GM23248 (cell line): ENCODE results near the gene DENND1C. TPM values are rescaled to one million over a fixed set of nuclear protein-coding genes. Genes with fewer than 3 reads are reported as not detected.

ENCODE experiments used
- DNase-seq: peaks from one replicate; pipeline ENCODE4 v3.0.0-alpha.2; 2015
- H2AFZ ChIP-seq: fragments of 200-600 bp; sonication (generic); 2 replicates; pipeline ENCODE4 v1.6.1; 2016; ENCODE audit warnings: antibody characterized with exemption
- H3F3A ChIP-seq: fragments of 200-600 bp; sonication (generic); 2 replicates; pipeline ENCODE4 v1.6.1; 2016; ENCODE audit warnings: mild to moderate bottlenecking, antibody characterized with exemption, mixed run types; ENCODE audit not compliant: insufficient read depth
- H3K27ac ChIP-seq: fragments of 200-600 bp; sonication (generic); 2 replicates; pipeline ENCODE4 v1.5.1; 2016; ENCODE audit warnings: mild to moderate bottlenecking
- H3K27me3 ChIP-seq: fragments of 200-600 bp; sonication (generic); replicated peaks from 2 replicates; pipeline ENCODE4 v1.6.1; 2016; ENCODE audit warnings: mild to moderate bottlenecking; ENCODE audit not compliant: insufficient read depth
- H3K36me3 ChIP-seq: fragments of 200-600 bp; sonication (generic); 2 replicates; pipeline ENCODE4 v1.6.1; 2016; ENCODE audit warnings: low read depth, mild to moderate bottlenecking
- H3K4me1 ChIP-seq: fragments of 200-600 bp; sonication (generic); 2 replicates; pipeline ENCODE4 v1.6.1; 2016; ENCODE audit warnings: mild to moderate bottlenecking; ENCODE audit not compliant: insufficient read depth
- H3K4me2 ChIP-seq: fragments of 200-600 bp; sonication (generic); one replicate; pipeline ENCODE4 v1.6.1; 2016; ENCODE audit warnings: mild to moderate bottlenecking; ENCODE audit not compliant: unreplicated experiment
- H3K4me3 ChIP-seq: fragments of 200-600 bp; sonication (generic); 2 replicates; pipeline ENCODE4 v1.5.1; 2016; ENCODE audit warnings: mild to moderate bottlenecking
- H3K79me2 ChIP-seq: fragments of 200-600 bp; sonication (generic); 2 replicates; pipeline ENCODE4 v1.6.1; 2016; ENCODE audit warnings: mild to moderate bottlenecking; ENCODE audit not compliant: insufficient read depth
- H3K9ac ChIP-seq: fragments of 200-600 bp; sonication (generic); 2 replicates; pipeline ENCODE4 v1.6.1; 2016; ENCODE audit warnings: mild to moderate bottlenecking
- H3K9me2 ChIP-seq: fragments of 200-600 bp; sonication (generic); 2 replicates; pipeline ENCODE4 v1.6.1; 2016; ENCODE audit warnings: mixed run types, mild to moderate bottlenecking, moderate library complexity; ENCODE audit not compliant: insufficient read depth
- H3K9me3 ChIP-seq: fragments of 200-600 bp; sonication (generic); one replicate; pipeline ENCODE4 v1.6.1; 2017; ENCODE audit warnings: low read depth
- H4K20me1 ChIP-seq: fragments of 200-600 bp; sonication (generic); 2 replicates; pipeline ENCODE4 v1.6.0; 2016; ENCODE audit not compliant: insufficient read depth
- EZH2 ChIP-seq: fragments of 200-600 bp; sonication (generic); IDR thresholded peaks from 2 replicates; pipeline ENCODE4 v1.6.1; 2018; ENCODE audit warnings: antibody characterized with exemption, mild to moderate bottlenecking; ENCODE audit not compliant: insufficient read depth, poor library complexity, severe bottlenecking
- EZH2phosphoT487 ChIP-seq: fragments of 200-600 bp; sonication (generic); IDR thresholded peaks from 2 replicates; pipeline ENCODE4 v1.6.1; 2018; ENCODE audit warnings: antibody characterized with exemption, moderate library complexity, mild to moderate bottlenecking, low read depth; ENCODE audit not compliant: insufficient read depth
- WGBS, 2 experiments: methylation state at CpG; one replicate each; pipeline ENCODE4 v1.1.6; 2015 to 2017; ENCODE audit warnings: low lambda C conversion rate in 2 of 2, low coverage in 1 of 2; ENCODE audit errors: missing lambda C conversion rate in 2 of 2; 5-methylcytosine and 5-hydroxymethylcytosine counted together
- in situ Hi-C: fragments of 300-500 bp; cut with MboI; formaldehyde crosslinking; loops from 2 replicates; pipeline ENCODE4 v1.15.0; 2020
- polyA plus RNA-seq: library from polyadenylated mRNA; unstranded; fragments of >200 nt; fragmentation: Nextera tagmentation; extraction: Ambion mirVana; gene quantifications from 2 replicates; pipeline ENCODE4 v1.2.1, GENCODE V29; 2016
- total RNA-seq: library from RNA; depleted of rRNA; stranded (reverse); fragments of >200 nt; shearing (Covaris generic); gene quantifications from 2 replicates; pipeline ENCODE4 v1.2.3, GENCODE V29; 2014; rRNA removed

DENND1C gene, protein sequence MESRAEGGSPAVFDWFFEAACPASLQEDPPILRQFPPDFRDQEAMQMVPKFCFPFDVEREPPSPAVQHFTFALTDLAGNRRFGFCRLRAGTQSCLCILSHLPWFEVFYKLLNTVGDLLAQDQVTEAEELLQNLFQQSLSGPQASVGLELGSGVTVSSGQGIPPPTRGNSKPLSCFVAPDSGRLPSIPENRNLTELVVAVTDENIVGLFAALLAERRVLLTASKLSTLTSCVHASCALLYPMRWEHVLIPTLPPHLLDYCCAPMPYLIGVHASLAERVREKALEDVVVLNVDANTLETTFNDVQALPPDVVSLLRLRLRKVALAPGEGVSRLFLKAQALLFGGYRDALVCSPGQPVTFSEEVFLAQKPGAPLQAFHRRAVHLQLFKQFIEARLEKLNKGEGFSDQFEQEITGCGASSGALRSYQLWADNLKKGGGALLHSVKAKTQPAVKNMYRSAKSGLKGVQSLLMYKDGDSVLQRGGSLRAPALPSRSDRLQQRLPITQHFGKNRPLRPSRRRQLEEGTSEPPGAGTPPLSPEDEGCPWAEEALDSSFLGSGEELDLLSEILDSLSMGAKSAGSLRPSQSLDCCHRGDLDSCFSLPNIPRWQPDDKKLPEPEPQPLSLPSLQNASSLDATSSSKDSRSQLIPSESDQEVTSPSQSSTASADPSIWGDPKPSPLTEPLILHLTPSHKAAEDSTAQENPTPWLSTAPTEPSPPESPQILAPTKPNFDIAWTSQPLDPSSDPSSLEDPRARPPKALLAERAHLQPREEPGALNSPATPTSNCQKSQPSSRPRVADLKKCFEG
- total RNA-seq = not detected in 2 replicates
- polyA plus RNA-seq = not detected in 2 replicates

DNA sequence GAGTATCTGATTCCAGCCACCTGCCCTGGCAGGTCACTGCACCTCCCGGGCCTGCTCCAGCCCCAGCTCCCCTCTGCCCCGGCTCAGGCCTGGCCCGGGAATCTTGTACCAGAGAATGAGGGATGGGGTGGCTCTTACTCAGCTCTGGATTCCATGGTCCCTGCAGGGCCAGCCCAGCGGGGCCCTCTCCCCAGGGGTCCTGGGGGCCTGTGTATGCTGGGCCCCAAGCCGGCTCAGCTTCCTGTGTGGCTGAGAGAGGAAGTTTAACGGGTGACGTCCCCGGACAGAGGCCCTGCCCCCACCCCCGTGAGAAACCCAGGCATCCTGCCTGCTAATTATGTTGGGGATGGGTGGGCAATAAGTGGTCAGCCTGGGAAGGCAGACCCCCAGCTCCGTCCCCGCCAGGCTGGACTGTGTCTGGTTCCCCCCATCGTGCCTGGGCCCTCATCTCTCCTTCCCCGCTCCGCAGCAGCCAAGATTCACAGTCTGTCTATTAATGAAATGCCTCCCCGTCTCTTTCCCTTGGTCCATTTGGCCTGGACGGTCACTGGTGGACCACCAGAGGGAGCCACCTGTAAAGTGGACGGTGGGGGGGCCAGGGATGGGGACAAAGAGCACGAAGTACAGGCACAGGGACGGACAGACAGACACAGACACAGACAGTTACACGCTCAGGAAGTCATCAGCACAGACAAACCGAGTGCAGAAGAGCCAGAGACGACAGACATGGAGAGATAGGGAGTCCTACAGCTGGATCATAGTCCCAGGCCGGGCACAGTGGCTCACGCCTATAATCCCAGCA, at the start of gene DENND1C:
DENND1C (minus strand) TSS at position 247 of the 802 bp plus-strand sequence; CDS start at position 155, 92 bp downstream.
- Histone ChIP-seq H2AFZ (no peak within 1 kb of the TSS), H3K4me1 (no peaks in the 10 kb centered on the region), H3F3A (no peaks in the 10 kb centered on the region), H3K27me3 (no peaks in the 10 kb centered on the region), H4K20me1 (no peaks in the 10 kb centered on the region), H3K79me2 (no peaks in the 10 kb centered on the region), H3K27ac (no peak within 1 kb of the TSS), H3K4me3 (no peak within 1 kb of the TSS), H3K36me3 (no peaks in the 10 kb centered on the region), H3K9ac (no peak within 1 kb of the TSS), H3K4me2 (no peak within 1 kb of the TSS), H3K9me2 (no peaks in the 10 kb centered on the region), H3K9me3 (no peaks in the 10 kb centered on the region)
- TF ChIP-seq EZH2 = no peak
- TF ChIP-seq EZH2phosphoT487 = no peak
- peak; percentile 48 for DNase-seq
- in situ Hi-C loops = no loop called here
- 42 to 43% methylated on average over 23 of the region's 24 CpGs for WGBS, 2 experiments

DNA sequence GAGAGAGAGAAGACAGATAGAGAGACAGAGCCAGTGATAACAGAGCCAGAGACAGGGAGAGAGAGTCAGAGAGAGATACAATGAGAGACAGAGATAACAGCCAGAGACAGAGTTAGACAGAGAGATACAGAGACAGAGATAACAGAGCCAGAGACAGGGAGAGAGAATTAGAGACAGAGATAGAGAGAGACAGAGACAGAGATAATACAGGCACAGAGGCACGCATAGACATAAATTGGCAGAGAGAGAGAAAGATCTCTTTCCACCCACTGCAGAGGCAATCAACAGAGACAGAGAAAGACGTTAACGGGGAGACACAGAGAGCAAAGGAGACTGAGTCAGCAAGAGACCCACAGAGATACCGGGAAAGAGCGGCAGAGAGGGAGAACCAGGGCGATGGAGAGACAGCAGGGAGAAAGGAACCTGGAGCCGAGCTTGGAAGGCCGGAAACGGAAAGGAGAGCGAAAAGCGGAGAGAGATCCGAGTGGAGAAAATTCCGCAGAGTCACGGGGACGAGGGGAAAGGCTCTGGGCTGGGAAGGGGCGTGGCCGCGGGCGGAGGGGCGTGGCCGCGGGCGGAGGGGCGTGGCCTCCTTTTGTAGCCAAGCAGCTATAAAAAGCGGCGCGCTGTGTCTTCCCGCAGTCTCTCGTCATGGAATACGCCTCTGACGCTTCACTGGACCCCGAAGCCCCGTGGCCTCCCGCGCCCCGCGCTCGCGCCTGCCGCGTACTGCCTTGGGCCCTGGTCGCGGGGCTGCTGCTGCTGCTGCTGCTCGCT, 49.0 kb upstream of the DENND1C start, which contains the start of gene TNFSF9:
TNFSF9 (plus strand) TSS at position 641 of the 777 bp plus-strand sequence; CDS start at position 652, 11 bp downstream.
- peak within 1 kb of the TSS; percentile 72 for H3K27ac ChIP-seq
- TF ChIP-seq EZH2 (no peak), EZH2phosphoT487 (no peak)
- no peaks in the 10 kb centered on the region for H4K20me1 ChIP-seq
- no peaks in the 10 kb centered on the region for H3K9me3 ChIP-seq
- H2AFZ ChIP-seq = peak within 1 kb of the TSS; percentile 99
- H3K36me3 ChIP-seq = no peaks in the 10 kb centered on the region
- H3K4me2 ChIP-seq = peak within 1 kb of the TSS; percentile 90
- peaks cover 4% of the 10 kb centered on the region for H3K4me1 ChIP-seq
- H3F3A ChIP-seq = no peaks in the 10 kb centered on the region
- H3K79me2 ChIP-seq = no peaks in the 10 kb centered on the region
- peak within 1 kb of the TSS; percentile 93 for H3K9ac ChIP-seq
- H3K9me2 ChIP-seq = no peaks in the 10 kb centered on the region
- H3K4me3 ChIP-seq = peak within 1 kb of the TSS; percentile 94
- DNase-seq = peak; percentile 91
- WGBS, 2 experiments = 1 to 3% methylated on average over 33 to 44 of the region's 44 CpGs
- in situ Hi-C loops = no loop called here
- H3K27me3 ChIP-seq = peaks cover 9% of the 10 kb centered on the region

DNA sequence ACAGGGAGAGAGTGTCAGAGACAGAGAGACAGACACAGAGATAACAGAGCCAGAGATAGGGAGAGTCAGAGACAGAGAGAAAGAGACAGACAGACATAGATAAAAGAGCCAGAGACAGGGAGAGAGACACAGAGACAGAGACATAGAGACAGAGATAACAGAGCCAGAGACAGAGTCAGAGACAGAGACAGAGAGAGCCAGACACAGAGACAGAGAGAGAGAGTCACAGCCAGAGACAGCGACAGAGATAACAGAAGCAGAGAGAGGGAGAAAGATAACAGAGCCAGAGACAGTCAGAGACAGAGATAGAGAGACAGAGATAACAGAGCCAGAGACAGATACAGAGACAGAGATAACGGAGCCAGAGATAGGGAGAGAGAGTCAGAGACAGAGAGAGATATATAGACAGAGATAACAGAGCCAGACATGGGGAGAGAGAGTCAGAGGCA, 48.4 kb upstream of the DENND1C start:
- no peaks in the 10 kb centered on the region for H3K79me2 ChIP-seq
- no peaks in the 10 kb centered on the region for H3F3A ChIP-seq
- 88 to 96% methylated on average over 2 of the region's 2 CpGs for WGBS, 2 experiments
- no peaks in the 10 kb centered on the region for H3K9me3 ChIP-seq
- peak overlapping the region; percentile 94 for H3K4me3 ChIP-seq
- peak overlapping the region; percentile 93 for H3K9ac ChIP-seq
- TF ChIP-seq EZH2phosphoT487 = no peak
- no peak for TF ChIP-seq EZH2
- no peaks in the 10 kb centered on the region for H3K36me3 ChIP-seq
- peak overlapping the region; percentile 72 for H3K27ac ChIP-seq
- in situ Hi-C loops = no loop called here
- H3K4me2 ChIP-seq = peak overlapping the region; percentile 90
- peaks cover 4% of the 10 kb centered on the region for H3K4me1 ChIP-seq
- DNase-seq = no peak
- no peaks in the 10 kb centered on the region for H3K9me2 ChIP-seq
- H4K20me1 ChIP-seq = no peaks in the 10 kb centered on the region
- peaks cover 9% of the 10 kb centered on the region for H3K27me3 ChIP-seq
- H2AFZ ChIP-seq = peak overlapping the region; percentile 99
